SH-SY5Y (cell line): Measurements from ENCODE around the gene TMEM151A.

Experiments used
- GATA2 ChIP-seq: IDR thresholded peaks from 2 replicates; pipeline ENCODE4 v1.6.1; 2011; ENCODE audit warnings: mild to moderate bottlenecking, low read depth, low read length
- GATA3 ChIP-seq: IDR thresholded peaks from 2 replicates; pipeline ENCODE4 v1.6.1; 2011; ENCODE audit warnings: low read depth, mild to moderate bottlenecking, low read length, moderate library complexity

Gene TMEM151A

DNA sequence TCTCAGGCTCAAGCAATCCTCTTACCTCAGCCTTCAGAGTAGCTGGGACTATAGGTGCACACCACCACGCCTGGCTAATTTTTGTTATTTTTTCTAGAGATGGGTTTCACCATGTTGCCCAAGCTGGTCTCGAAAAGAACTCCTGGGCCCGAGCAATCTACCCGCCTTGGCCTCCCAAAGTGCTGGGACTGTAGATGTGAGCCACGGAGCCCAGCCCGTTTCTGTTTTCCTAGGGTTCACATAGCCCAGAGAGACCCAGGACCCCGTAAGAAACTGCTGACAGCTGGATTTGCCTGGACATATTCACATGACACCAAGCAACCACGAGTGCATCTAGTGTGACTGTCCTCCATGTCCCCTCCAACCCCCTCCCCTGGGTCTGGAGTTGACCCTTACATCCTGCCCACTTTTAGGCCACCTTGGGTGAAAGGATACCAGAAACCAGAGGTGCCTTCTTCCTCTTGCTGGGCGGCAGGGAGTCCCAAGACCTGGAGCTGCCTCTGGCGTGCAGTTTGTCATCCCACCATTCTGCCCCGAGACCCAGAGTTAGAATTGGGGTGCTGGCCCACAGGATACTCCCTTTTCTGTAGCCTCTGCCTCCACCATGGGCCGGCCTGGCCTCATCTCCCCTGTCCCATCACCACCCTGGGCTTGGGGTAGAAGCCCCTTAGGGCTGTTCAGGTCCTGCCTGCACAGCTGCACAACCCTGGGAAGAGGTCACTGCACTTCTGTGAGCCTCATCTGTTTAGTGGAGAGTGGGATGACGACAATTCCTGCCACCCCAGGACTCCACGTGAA, 48.2 kb downstream of the TMEM151A start:
- TF ChIP-seq GATA3, result no peak
- no peak for TF ChIP-seq GATA2

DNA sequence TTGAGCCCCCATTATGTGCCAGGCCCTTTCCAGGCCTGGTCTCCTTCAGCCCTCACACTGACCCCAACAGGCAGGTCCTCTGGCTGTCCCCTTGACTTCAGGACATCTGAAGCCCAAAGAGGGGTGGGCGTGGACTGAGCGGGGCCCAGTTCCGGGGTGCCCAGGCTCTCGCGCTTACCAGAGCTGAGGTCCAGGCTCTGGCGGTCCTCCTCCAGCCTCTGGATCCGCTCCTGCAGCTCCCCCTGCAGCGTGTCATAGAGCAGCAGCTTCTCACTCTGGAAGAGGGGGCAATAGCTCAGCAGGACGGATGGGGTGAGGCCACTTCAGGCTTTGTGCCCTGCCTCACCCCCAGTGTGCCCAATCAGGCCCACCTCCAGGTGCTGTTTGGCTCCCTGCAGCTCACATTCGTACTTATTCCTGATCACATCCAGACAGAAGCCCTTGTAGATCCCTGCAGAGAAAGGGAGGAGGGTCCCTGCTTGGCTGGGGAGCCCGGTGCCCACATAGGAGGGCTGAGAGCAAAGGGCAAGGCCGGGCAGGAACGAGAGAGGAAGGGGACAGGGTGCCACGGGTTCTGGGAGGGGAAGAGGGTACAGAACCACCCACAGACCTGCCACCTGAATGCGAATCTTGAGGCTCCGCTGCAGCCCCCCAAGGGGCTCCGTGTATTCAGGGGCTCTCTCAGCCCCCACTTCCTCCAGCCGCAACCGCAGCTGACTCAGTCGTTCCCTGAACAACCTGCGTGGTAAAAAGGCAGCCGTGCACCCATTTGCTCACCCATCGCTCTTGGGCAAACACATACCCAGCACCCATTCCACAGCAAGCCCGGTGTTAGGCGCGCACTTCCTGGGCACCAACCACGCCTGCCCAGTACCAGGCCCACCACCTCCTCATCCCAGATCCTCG, 49.2 kb downstream of the TMEM151A start:
- TF ChIP-seq GATA2 (no peak), GATA3 (no peak)

- TF ChIP-seq GATA2, result no peak
- TF ChIP-seq GATA3, result no peak
Observed at GRCh38 chr11:66341502-66342126, 49.9 kb downstream of the TMEM151A start.

DNA sequence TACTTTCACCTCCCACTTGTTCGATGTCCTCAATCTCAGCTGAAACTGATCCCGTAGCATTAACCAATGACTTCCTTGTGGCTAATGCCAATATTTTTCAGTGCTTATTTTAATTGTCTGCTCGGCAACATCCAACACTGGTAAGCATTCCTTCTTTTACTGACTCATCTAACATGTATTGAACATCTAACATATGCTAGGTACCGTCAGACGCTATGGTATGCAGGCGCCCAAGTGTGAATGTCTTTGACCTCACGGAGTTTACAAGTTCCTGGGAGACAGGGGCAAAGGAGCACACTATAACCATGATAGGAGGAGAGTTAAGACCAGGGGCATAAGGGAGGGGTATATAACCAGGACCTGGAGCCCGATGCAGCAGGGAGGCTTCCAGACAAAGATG, 51.5 kb downstream of the TMEM151A start:
- TF ChIP-seq GATA3 (no peak), GATA2 (no peak)

DNA sequence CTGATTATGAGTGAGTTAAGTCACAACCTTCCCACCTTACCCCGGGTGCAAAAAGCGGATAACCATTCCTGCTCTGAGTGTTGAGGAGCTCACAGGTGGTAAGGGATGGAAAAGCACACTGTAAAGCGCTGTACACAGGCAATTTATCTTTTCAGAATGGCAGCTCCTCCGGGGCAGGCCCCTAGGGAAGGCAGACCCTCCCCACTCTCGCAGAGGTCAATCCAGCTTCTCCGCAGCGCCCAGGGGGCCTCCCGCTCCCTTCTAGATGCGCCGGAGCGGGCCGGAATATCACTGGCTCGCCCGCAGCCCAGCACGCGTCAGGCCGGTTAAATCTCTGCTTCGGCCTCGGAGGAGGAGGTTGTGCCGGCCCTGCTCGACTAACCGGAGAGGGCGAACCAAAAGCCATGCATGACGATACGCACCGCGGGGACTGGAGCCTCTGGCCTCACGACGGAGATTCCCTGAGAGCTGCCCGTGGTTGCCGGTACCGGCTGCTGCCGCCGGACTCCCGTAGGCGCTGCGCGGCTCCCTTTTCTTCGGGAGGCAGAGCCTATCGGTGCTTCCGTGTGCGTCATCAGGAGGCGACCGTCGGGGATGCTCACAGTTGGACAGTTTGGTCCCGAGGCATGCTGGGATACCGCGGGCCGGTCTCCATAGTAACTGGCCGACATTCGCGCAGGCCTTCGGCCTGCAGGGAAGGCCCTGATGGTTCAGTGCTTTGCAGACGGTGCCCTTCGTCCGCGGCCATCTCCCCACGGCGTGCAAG, 53.0 kb downstream of the TMEM151A start, which contains the start of gene BRMS1:
TSS of gene BRMS1 (minus strand) at position 555 of the 766 bp plus-strand sequence. CDS start 2,870 bp downstream, outside the sequence.
- no peak for TF ChIP-seq GATA2
- no peak for TF ChIP-seq GATA3

GRCh38 chr11:66345316-66345649, 53.6 kb downstream of the TMEM151A start:
- TF ChIP-seq GATA2 (no peak), GATA3 (no peak)
